HEK293 (cell line): ENCODE results near the gene FOXO3.
A peak's percentile ranks its signal among the peaks of the same experiment; 100 is the strongest.

Source experiments
- BCL11B ChIP-seq: fragments of 450-650 bp; formaldehyde crosslinking; IDR thresholded peaks from 2 replicates; pipeline ENCODE4 v1.5.1; 2016; ENCODE audit warnings: low read depth, missing biosample characterization, missing genetic modification characterization
- CTCF ChIP-seq: fragments of 450-650 bp; formaldehyde crosslinking; IDR thresholded peaks from 2 replicates; pipeline ENCODE4 v1.5.1; 2016; ENCODE audit warnings: missing biosample characterization, missing genetic modification characterization
- ELK4 ChIP-seq: IDR thresholded peaks from 2 replicates; pipeline ENCODE4 v1.6.1; 2011; ENCODE audit warnings: mild to moderate bottlenecking, low read depth, low read length, borderline replicate concordance
- IKZF3 ChIP-seq: fragments of 450-650 bp; IDR thresholded peaks from 2 replicates; pipeline ENCODE4 v1.5.0; 2018; ENCODE audit warnings: missing biosample characterization, mild to moderate bottlenecking, missing genetic modification characterization, moderate library complexity
- KLF16 ChIP-seq: fragments of 450-650 bp; formaldehyde crosslinking; IDR thresholded peaks from 2 replicates; pipeline ENCODE4 v1.5.1; 2017; ENCODE audit warnings: missing biosample characterization, missing genetic modification characterization
- KLF8 ChIP-seq: fragments of 450-650 bp; formaldehyde crosslinking; IDR thresholded peaks from 2 replicates; pipeline ENCODE4 v1.5.1; 2016; ENCODE audit warnings: missing biosample characterization, missing genetic modification characterization
- PBX3 ChIP-seq: sonication (generic); formaldehyde crosslinking; IDR thresholded peaks from 2 replicates; pipeline ENCODE4 v1.8.1; 2022; ENCODE audit warnings: mild to moderate bottlenecking, moderate library complexity, missing genetic modification reagents
- SP7 ChIP-seq: fragments of 450-650 bp; formaldehyde crosslinking; IDR thresholded peaks from 2 replicates; pipeline ENCODE4 v1.5.1; 2016; ENCODE audit warnings: missing biosample characterization, missing genetic modification characterization
- WT1 ChIP-seq: fragments of 450-650 bp; formaldehyde crosslinking; IDR thresholded peaks from 2 replicates; pipeline ENCODE4 v1.5.1; 2016; ENCODE audit warnings: missing biosample characterization, missing genetic modification characterization
- ZBTB7A ChIP-seq: fragments of 450-650 bp; formaldehyde crosslinking; IDR thresholded peaks from 2 replicates; pipeline ENCODE4 v1.5.1; 2016; ENCODE audit warnings: low read depth, missing biosample characterization, missing genetic modification characterization
- ZFHX2 ChIP-seq: fragments of 450-650 bp; formaldehyde crosslinking; conservative IDR thresholded peaks from 2 replicates; pipeline ENCODE4 v1.5.1; 2016; ENCODE audit warnings: missing biosample characterization, missing genetic modification characterization
- ZFP69B ChIP-seq: fragments of 450-650 bp; formaldehyde crosslinking; IDR thresholded peaks from 2 replicates; pipeline ENCODE4 v1.5.1; 2016; ENCODE audit warnings: missing biosample characterization, missing genetic modification characterization
- ZIC2 ChIP-seq: fragments of 450-650 bp; formaldehyde crosslinking; IDR thresholded peaks from 2 replicates; pipeline ENCODE4 v1.5.1; 2016; ENCODE audit warnings: missing biosample characterization, missing genetic modification characterization
- ZNF157 ChIP-seq: fragments of 450-650 bp; formaldehyde crosslinking; IDR thresholded peaks from 2 replicates; pipeline ENCODE4 v1.5.1; 2016; ENCODE audit warnings: missing biosample characterization, missing genetic modification characterization
- ZNF175 ChIP-seq: fragments of 450-650 bp; formaldehyde crosslinking; IDR thresholded peaks from 2 replicates; pipeline ENCODE4 v1.5.1; 2016; ENCODE audit warnings: missing biosample characterization, missing genetic modification characterization
- ZNF274 ChIP-seq, 2 experiments: fragments of 200-500 bp in 1 of 2; fragments of 450-650 bp in 1 of 2; sonication (Bioruptor generic) in 1 of 2; formaldehyde crosslinking in 1 of 2; IDR thresholded peaks; 2 replicates each; pipeline versions ENCODE4 v1.5.1 to v1.6.1; 2014 to 2016; ENCODE audit warnings: borderline replicate concordance in 1 of 2, inconsistent platforms in 1 of 2, low read length in 1 of 2, missing biosample characterization in 1 of 2, missing genetic modification characterization in 1 of 2
- ZNF366 ChIP-seq: fragments of 450-650 bp; formaldehyde crosslinking; conservative IDR thresholded peaks from 2 replicates; pipeline ENCODE4 v1.5.1; 2016; ENCODE audit warnings: missing biosample characterization, missing genetic modification characterization
- ZNF37A ChIP-seq: fragments of 450-650 bp; IDR thresholded peaks from 2 replicates; pipeline ENCODE4 v1.5.1; 2018; ENCODE audit warnings: missing biosample characterization, missing genetic modification characterization
- ZNF394 ChIP-seq: fragments of 450-650 bp; formaldehyde crosslinking; IDR thresholded peaks from 2 replicates; pipeline ENCODE4 v1.5.1; 2016; ENCODE audit warnings: missing biosample characterization, missing genetic modification characterization, mild to moderate bottlenecking, moderate library complexity, borderline replicate concordance
- ZNF473 ChIP-seq: fragments of 450-650 bp; formaldehyde crosslinking; IDR thresholded peaks from 2 replicates; pipeline ENCODE4 v1.5.1; 2017; ENCODE audit warnings: missing biosample characterization, missing genetic modification characterization
- ZNF488 ChIP-seq: fragments of 450-650 bp; formaldehyde crosslinking; IDR thresholded peaks from 2 replicates; pipeline ENCODE4 v1.5.1; 2016; ENCODE audit warnings: missing biosample characterization, missing genetic modification characterization
- ZNF510 ChIP-seq: fragments of 450-650 bp; formaldehyde crosslinking; IDR thresholded peaks from 2 replicates; pipeline ENCODE4 v1.5.1; 2018; ENCODE audit warnings: mild to moderate bottlenecking, missing genetic modification characterization, missing biosample characterization; ENCODE audit not compliant: insufficient replicate concordance
- ZNF529 ChIP-seq: fragments of 450-650 bp; formaldehyde crosslinking; IDR thresholded peaks from 2 replicates; pipeline ENCODE4 v1.5.1; 2017; ENCODE audit warnings: missing genetic modification characterization, missing biosample characterization; ENCODE audit not compliant: insufficient replicate concordance
- ZNF558 ChIP-seq: fragments of 450-650 bp; formaldehyde crosslinking; IDR thresholded peaks from 2 replicates; pipeline ENCODE4 v1.5.1; 2016; ENCODE audit warnings: missing biosample characterization, missing genetic modification characterization
- ZNF561 ChIP-seq: fragments of 450-650 bp; IDR thresholded peaks from 2 replicates; pipeline ENCODE4 v1.5.1; 2018; ENCODE audit warnings: missing biosample characterization, missing genetic modification characterization, borderline replicate concordance
- ZNF585B ChIP-seq: fragments of 450-650 bp; formaldehyde crosslinking; IDR thresholded peaks from 2 replicates; pipeline ENCODE4 v1.5.1; 2016; ENCODE audit warnings: missing biosample characterization, missing genetic modification characterization
- ZNF639 ChIP-seq: fragments of 450-650 bp; formaldehyde crosslinking; IDR thresholded peaks from 2 replicates; pipeline ENCODE4 v1.5.1; 2016; ENCODE audit warnings: missing biosample characterization, missing genetic modification characterization
- ZNF645 ChIP-seq: fragments of 450-650 bp; formaldehyde crosslinking; IDR thresholded peaks from 2 replicates; pipeline ENCODE4; 2016; ENCODE audit warnings: missing biosample characterization, missing genetic modification characterization
- ZNF777 ChIP-seq: fragments of 450-650 bp; formaldehyde crosslinking; IDR thresholded peaks from 2 replicates; pipeline ENCODE4 v1.5.1; 2017; ENCODE audit warnings: missing biosample characterization, missing genetic modification characterization, borderline replicate concordance
- ZNF837 ChIP-seq: fragments of 450-650 bp; formaldehyde crosslinking; IDR thresholded peaks from 2 replicates; pipeline ENCODE4 v1.5.1; 2016; ENCODE audit warnings: missing biosample characterization, missing genetic modification characterization
- ZSCAN23 ChIP-seq: fragments of 450-650 bp; formaldehyde crosslinking; IDR thresholded peaks from 2 replicates; pipeline ENCODE4 v1.5.1; 2016; ENCODE audit warnings: missing biosample characterization, missing genetic modification characterization

FOXO3 gene

GRCh38 chr6:108560463-108561308 lies at the start of gene FOXO3 (continued):
- TF ChIP-seq ZNF274 (IDR thresholded peaks at IDR 0.05; ENCODE audit: low read length) (no peak), ZNF274 (tag by site-specific recombination; IDR thresholded peaks at IDR 0.05; ENCODE audit: borderline replicate concordance) (no peak), ZNF37A (tag by site-specific recombination) (no peak), ZNF558 (tag by site-specific recombination) (no peak), ZNF585B (tag by site-specific recombination) (no peak), ZNF645 (tag by site-specific recombination) (no peak), ZNF157 (tag by site-specific recombination) (no peak), KLF8 (tag by site-specific recombination) (peak; percentile 82; the same call in 1 of the 2 replicates), ZNF175 (no peak), ZSCAN23 (tag by site-specific recombination) (0 out of 2 replicates have a peak, but pooled peaks have one; percentile 27), SP7 (tag by site-specific recombination) (peak; percentile 89), CTCF (peak; percentile 41; the same call in 1 of the 2 replicates), KLF16 (tag by site-specific recombination) (peak; percentile 69), ZNF777 (no peak), ZNF529 (no peak), IKZF3 (tag by site-specific recombination) (peak; percentile 19; the same call in 1 of the 2 replicates), BCL11B (peak; percentile 62; the same call in 1 of the 2 replicates), ZNF837 (tag by site-specific recombination) (peak; percentile 62; the same call in 1 of the 2 replicates), ZNF561 (tag by site-specific recombination) (no peak), ZNF639 (tag by site-specific recombination) (no peak), ELK4 (no peak), ZNF473 (tag by site-specific recombination) (no peak), ZNF510 (tag by site-specific recombination) (no peak), WT1 (tag by site-specific recombination) (peak; percentile 27; the same call in 1 of the 2 replicates), ZBTB7A (tag by site-specific recombination) (peak; percentile 64; the same call in 1 of the 2 replicates), PBX3 (CRISPR knock-in tag) (peak; percentile 51; the same call in 1 of the 2 replicates), ZFP69B (tag by site-specific recombination) (peak; percentile 65; the same call in 1 of the 2 replicates), ZIC2 (peak; percentile 86), ZNF394 (tag by site-specific recombination) (peak; percentile 63; the same call in 1 of the 2 replicates), ZNF366 (tag by site-specific recombination) (peak; percentile 35), ZFHX2 (tag by site-specific recombination) (peak; percentile 47; the same call in 1 of the 2 replicates), ZNF488 (tag by site-specific recombination) (no peak)
